Ureter (tissue), 1 donor: ENCODE data around the gene KCNA2. TPM values are rescaled to one million over a fixed set of nuclear protein-coding genes. Genes with fewer than 3 reads are reported as not detected.

Experiments used
- DNase-seq: peaks from one replicate; pipeline ENCODE4 v3.0.0-alpha.2; 2020; ENCODE audit warnings: low spot score
- total RNA-seq: library from RNA; stranded (reverse); gene quantifications from one replicate; pipeline ENCODE4 v1.2.4, GENCODE V29; 2023
- donor health status: DM: yes; HTN: yes; CAD: no.

Gene KCNA2
- total RNA-seq, 1 donor from 2014 or later = 2.6 TPM

DNA sequence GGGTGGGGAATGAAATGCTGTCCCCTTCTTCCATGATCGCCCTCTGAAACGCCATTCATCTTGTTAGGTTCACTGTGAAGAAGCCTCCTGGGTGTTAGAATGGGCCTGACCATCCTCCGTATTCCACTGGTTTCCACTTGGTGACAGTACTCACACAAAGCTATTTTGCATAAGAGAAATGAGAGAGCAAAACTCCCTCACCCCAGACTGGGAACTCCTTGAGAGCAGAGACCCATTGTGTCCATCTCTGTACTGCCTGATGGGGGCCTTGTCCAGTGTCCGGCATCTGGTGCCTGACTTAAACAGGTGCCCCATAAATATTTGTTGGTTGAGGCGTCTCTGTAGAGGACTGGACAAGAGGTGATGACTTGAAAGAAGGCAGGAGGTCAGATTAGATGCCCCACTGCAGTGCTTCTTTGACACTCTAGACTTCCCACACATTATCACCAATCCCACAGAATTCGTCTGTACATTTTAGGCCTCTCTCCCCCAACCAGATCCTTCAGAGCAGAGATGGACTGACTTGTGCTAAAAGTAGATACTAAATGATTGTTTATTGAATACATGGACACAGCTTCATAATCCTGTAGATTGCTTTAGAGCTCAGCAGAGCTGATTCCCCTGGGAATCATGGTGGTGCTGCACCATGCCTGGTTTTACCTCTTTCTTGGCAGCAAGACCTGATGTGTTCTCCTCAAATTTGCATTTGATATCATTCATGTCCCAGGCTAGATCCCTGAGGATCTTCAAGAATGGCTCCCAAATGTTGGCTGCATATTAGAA is 22.4 kb upstream of the KCNA2 start:
- DNase-seq = peak; percentile 12

- no peak for DNase-seq
Observed at GRCh38 chr1:110627764-110628163, 21.6 kb upstream of the KCNA2 start.

DNA sequence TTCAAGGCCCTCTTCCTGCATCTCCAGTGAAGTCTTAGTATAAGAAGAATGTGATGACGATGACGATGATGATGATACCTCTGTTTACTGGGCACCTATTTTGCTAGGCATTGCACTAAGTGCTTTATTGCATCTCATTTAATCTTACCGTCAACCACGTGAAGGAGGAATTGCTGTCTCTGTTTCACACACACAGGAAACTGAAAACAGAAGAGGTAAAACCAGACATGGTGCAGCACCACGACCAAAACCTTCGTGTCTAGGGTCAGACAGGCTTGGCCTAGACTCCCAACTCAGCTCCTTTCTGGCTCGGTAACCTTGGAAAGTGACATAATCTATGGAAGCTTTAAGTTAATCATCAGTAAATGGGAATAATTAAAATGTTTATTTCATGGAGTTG is 20.7 kb upstream of the KCNA2 start:
- peak; percentile 17 for DNase-seq

DNA sequence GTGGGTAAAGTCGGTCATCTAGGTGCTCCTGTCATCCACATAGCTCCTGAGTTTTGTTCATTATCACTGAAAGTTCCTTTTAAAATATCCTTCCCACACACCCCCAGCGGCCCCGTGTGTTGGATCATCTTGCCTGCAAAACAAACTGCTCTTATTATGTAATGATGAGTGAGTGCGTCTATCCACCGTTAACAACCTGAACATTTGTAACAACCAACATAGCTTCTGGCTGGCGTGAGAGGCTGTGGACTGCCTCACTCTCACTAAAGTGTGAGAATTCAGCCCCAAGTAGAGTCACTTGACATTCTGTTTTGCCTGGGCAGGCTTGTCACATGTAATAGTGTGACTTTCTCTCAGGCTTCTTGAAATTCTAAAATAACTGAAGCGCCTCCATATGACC is 14.5 kb upstream of the KCNA2 start:
- no peak for DNase-seq

DNA sequence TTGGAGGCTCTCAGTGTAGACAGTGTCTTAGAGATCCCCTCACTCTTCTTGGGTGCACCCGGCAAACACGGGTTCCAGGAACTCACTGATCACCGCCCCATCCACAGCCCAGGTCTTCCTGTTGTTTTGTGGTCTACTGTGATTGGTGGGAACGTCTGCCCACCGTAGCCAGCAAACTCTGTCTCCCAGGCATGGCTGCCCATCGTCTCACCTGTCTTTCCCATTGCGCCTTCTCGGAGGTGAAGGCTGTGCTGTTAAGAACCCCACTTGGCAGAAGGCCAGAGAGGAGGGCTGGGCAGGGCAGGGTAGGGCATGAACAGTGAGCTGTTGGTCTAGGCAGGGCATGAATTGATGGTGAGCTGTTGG is 14.1 kb upstream of the KCNA2 start:
- DNase-seq = no peak

- DNase-seq = peak; percentile 75
Observed at GRCh38 chr1:110619412-110620249, 13.5 kb upstream of the KCNA2 start.

DNA sequence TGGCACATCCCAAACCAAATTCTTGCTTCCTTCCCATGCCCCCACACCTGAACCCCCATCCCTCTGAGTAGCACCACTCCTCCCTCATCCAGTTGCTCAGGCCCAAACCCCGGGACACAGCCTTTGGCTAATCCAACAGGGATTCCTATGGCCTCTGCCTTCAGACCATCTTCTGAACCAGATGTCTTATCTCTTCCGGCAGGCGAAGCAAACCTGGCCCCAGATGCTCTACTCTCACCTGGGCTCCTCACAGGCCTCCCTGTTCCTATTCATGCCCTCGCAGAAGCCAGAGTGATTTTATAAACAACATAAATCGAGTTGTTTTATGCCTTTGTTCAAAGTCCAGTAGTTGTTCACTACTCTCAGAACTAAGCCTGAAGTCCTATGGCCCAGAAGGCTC is 12.5 kb upstream of the KCNA2 start:
- no peak for DNase-seq

DNA sequence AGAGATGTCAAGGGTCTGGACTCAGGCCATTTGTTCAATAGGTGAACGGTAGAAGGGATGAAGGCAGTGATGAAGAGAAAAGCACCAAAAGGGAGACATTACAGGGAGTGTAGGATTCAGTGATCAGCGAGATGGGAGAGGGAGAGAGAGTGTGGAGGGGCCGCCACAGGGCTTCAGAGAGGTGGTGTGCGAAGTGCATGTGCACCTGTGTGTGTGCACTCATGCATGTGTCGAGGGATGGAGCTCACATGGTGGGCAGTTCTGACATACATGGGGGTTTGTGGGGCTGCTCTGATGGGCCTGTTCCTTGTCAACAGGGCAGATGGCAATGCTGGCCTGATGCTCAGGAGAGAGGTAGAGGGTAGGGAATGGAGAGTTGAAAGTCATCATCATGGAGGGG is 11.4 kb upstream of the KCNA2 start:
- no peak for DNase-seq

GRCh38 chr1:110617116-110617515 is 11.0 kb upstream of the KCNA2 start:
- no peak for DNase-seq

- DNase-seq = no peak
Observed at GRCh38 chr1:110616587-110616986, 10.4 kb upstream of the KCNA2 start.

GRCh38 chr1:110615548-110616130 is 9.5 kb upstream of the KCNA2 start:
- peak; percentile 79 for DNase-seq

GRCh38 chr1:110612060-110612745 is 6.0 kb upstream of the KCNA2 start:
- no peak for DNase-seq

DNA sequence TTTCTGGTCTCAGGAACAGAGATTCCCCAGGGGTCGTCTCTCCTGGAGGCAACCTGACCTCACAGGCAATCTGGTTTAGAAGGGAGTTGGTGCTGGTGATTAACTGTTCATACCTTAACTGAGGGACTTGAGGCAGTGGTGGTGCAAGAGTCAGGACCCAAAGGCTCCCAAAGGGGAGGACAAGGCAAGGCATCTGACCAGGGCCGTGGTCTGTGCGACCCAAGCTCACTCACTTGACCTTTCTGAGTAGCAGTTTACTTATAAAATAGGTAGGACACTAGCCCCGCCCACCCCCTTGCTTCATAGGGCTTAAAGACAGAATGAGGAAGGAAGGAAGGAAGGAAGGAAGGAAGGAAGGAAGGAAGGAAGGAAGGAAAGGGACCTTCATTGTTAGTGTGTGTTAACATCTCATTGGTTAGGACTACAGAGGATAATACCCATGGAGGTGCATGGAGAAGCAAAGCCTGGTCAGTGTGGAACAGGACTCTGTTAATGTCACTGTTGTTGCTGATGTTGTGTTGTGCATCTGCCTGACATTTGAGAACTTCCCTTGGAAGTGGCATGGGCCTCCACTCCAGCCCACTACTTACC is 4.6 kb upstream of the KCNA2 start:
- no peak for DNase-seq

DNA sequence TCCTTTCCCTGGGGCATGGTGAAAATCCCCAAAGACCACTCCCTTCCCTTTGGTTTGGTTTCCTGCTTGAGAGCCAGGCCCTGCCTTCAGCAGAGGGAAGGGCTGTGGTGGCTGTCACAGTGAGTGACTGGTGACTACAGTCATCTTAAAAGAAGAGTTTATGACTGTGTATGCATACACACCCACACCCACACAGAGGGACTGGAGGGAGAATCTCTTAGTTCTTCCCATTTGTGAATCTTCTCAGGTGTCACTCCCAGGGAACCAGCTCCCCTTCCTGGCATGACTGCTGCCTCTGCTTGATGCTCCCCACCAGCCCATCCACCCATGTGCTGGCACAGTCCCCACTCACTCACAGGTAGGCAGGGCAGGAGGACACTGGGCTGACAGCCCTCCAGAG is 3.9 kb upstream of the KCNA2 start:
- no peak for DNase-seq

DNA sequence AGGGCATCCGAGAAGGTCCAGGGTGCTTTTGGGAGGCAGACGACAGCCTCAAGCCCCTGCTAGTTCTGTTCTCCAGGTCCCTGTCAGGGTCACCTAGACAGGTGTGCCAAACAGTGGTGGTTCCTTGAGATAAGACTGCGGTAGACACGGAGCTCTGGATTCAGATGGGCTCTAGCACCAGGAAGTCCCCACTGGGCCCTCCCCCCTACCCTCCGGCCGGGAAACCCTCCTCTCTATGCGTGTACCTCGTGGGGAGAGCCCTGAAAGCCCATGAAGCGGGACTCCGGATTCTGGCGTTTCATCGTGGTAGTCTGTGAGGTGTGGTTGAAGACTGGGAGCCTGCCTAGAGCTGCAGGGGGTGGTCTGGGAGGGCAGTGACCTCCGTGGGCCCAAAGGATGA is 2.1 kb upstream of the KCNA2 start:
- DNase-seq = no peak

GRCh38 chr1:110607536-110608230 is 1.5 kb upstream of the KCNA2 start:
- no peak for DNase-seq

DNA sequence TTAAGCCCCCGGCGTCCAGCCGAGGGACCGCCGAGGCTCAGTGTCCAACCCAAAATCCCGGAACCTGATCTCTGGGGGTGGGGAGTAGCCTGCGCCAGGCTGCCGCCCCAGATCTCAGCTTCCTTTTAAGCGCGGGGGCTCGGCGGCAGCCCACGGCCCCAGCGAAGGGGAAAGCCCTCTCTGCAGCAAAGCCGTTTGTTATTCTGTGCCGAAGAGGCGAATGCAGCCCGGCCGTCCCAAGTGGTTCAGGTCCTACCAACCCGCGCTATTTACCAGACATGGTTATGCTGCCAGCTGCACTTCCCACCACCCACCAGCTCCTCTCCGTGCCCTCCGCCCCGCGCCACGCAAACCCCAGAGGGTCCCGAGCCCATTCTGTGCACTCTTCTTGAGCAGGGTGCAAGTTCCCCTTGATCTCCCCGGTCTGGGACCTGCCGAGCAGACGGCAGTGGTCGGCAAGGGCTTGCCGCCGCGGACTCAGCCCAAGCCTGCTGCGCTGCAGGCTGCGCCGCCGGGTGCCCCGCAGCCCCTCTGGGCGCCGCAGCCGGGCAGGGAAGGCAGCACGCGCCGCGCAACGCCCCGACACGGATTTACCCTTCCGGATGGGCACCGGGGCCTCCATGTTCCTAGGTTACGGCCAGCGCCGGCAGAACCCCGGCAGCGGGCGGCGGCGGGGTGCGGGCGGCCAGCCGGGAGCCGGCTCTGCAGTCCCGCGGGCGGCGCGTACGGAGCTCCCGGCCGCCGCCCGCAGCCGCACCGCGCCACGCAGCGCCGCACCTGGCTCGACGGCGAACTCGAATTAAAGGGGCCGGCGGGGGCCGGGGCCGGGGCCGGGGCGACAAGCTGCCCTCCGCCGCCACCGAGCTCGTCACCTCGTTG is 738 bp upstream of the KCNA2 start:
- no peak for DNase-seq

GRCh38 chr1:110605446-110605845 is 712 bp downstream of the KCNA2 start:
- DNase-seq = no peak

DNA sequence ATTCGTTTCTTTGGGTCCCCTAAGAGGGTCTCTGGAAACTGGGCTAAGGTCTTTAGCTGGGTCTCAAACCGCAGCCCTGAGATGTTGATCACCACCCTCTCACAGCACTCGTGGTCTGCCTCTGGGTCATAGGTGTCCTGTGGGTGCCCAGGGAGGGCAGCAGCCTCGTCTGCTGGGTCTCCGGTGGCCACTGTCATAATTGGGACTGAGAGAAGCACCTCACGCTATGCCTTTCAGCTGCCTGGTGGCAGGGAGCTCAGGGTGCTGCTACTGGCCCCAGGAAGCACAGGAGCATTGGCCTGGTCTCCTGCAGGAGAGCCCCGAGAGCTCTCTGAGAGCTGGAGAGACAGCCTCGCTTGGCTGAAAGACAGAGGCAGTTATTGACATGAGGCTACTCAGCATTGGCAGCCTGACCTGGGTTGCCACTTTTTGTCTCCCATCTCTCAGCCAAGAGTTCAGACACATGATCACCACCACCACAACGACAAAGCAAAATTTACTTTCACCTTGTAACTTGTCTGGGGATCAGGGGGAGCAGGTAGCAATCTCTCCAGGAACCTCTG is 1.5 kb downstream of the KCNA2 start:
- DNase-seq = no peak

- no peak for DNase-seq
Observed at GRCh38 chr1:110603058-110603457, 3.1 kb downstream of the KCNA2 start.
